DMS53 (cell line): ENCODE measurements around the gene FRMD4A.

Experiments used
- DNase-seq: peaks from one replicate; lab custom pipeline; 2025; lab: John Stamatoyannopoulos, UW

FRMD4A gene

GRCh38 chr10:13754277-13754676 is 576.4 kb downstream of the FRMD4A start:
- DNase-seq = no peak

GRCh38 chr10:13751191-13751764 is 579.4 kb downstream of the FRMD4A start:
- DNase-seq = no peak

GRCh38 chr10:13750299-13751190 is 580.2 kb downstream of the FRMD4A start:
- DNase-seq = no peak

- DNase-seq = no peak
Observed at GRCh38 chr10:13745271-13745670, 585.5 kb downstream of the FRMD4A start.

GRCh38 chr10:13743963-13744362 is 586.8 kb downstream of the FRMD4A start:
- DNase-seq = no peak

- no peak for DNase-seq
Observed at GRCh38 chr10:13743101-13743693, 587.5 kb downstream of the FRMD4A start.

- no peak for DNase-seq
Observed at GRCh38 chr10:13741438-13741837, 589.3 kb downstream of the FRMD4A start.

GRCh38 chr10:13740461-13740860 is 590.3 kb downstream of the FRMD4A start:
- DNase-seq = no peak

GRCh38 chr10:13739183-13739582 is 591.5 kb downstream of the FRMD4A start:
- no peak for DNase-seq

GRCh38 chr10:13736506-13736905 is 594.2 kb downstream of the FRMD4A start:
- DNase-seq = no peak

GRCh38 chr10:13734151-13734550 is 596.6 kb downstream of the FRMD4A start:
- DNase-seq = no peak

GRCh38 chr10:13733071-13733470 is 597.7 kb downstream of the FRMD4A start:
- no peak for DNase-seq

GRCh38 chr10:13732465-13732881 is 598.3 kb downstream of the FRMD4A start:
- peak; percentile 66 for DNase-seq

GRCh38 chr10:13731799-13732198 is 598.9 kb downstream of the FRMD4A start:
- no peak for DNase-seq

- DNase-seq = no peak
Observed at GRCh38 chr10:13730956-13731355, 599.8 kb downstream of the FRMD4A start.

- DNase-seq = no peak
Observed at GRCh38 chr10:13730306-13730652, 600.4 kb downstream of the FRMD4A start.

GRCh38 chr10:13729586-13730305 is 601.0 kb downstream of the FRMD4A start:
- DNase-seq = no peak

- no peak for DNase-seq
Observed at GRCh38 chr10:13728898-13729535, 601.7 kb downstream of the FRMD4A start.

- DNase-seq = peak; percentile 53
Observed at GRCh38 chr10:13725594-13725993, 605.1 kb downstream of the FRMD4A start.

GRCh38 chr10:13724484-13724883 is 606.2 kb downstream of the FRMD4A start:
- no peak for DNase-seq

- no peak for DNase-seq
Observed at GRCh38 chr10:13722747-13723653, 607.7 kb downstream of the FRMD4A start.
